Measurements from ENCODE around the gene BNIP5.

The BNIP5 gene

GRCh38 chr6:36350082-36350481 is 13.4 kb upstream of the BNIP5 start:
- TF ChIP-seq CTCF (IDR thresholded peaks at IDR 0.05; ENCODE audit: low read depth, low read length, missing control alignments): no peak
- DNase-seq (ENCODE audit: low read depth): no peak
- no peak overlapping the region for H3K4me3 ChIP-seq (ENCODE audit: low read depth, low read length)

DNA sequence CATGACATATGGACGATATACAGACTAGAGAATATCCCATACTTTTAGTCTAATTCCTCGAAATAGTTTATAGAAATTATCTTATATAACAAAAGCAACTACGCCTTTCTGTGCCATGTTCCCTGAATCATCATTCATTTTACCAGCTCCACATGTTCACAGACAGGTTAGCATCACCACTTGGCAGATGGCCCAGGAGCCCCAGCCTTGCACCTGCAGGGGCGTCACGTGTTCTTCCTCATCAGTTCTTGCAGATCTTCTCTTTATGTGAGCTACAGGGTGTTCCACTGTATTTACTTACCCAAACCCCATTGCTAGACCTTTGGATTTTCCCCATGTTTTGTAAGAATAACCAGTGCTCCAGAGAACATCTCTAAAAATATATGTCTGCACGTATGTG is 12.6 kb upstream of the BNIP5 start:
- no peak for DNase-seq (ENCODE audit: low read depth)
- H3K4me3 ChIP-seq (ENCODE audit: low read depth, low read length): no peak overlapping the region
- no peak for TF ChIP-seq CTCF (IDR thresholded peaks at IDR 0.05; ENCODE audit: low read depth, low read length, missing control alignments)

DNA sequence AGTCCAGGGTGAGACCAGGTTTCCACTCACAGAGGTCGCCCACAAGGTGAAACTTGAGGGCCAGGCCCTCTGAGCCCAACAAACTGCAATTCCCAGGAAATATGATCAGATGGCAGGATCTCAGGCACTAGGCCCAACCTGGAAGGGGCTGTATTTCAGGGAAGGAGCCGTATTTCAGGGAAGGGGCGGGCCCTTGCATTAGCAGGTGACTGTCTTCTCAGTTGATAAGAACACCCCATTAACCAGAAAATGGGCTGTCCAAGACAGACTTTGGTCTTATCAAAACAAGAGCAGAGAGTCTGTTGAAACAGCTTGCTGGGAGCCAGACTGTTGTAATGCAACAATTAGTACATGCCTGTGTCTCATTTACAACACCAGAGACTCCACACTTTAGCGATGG is 10.9 kb upstream of the BNIP5 start:
- DNase-seq (ENCODE audit: low read depth): no peak
- no peak for TF ChIP-seq CTCF (IDR thresholded peaks at IDR 0.05; ENCODE audit: low read depth, low read length, missing control alignments)
- H3K4me3 ChIP-seq (ENCODE audit: low read depth, low read length): no peak overlapping the region

- TF ChIP-seq CTCF (IDR thresholded peaks at IDR 0.05; ENCODE audit: low read depth, low read length, missing control alignments): no peak
These were observed 10.0 kb upstream of the BNIP5 start for GRCh38 chr6:36346486-36347273.

DNA sequence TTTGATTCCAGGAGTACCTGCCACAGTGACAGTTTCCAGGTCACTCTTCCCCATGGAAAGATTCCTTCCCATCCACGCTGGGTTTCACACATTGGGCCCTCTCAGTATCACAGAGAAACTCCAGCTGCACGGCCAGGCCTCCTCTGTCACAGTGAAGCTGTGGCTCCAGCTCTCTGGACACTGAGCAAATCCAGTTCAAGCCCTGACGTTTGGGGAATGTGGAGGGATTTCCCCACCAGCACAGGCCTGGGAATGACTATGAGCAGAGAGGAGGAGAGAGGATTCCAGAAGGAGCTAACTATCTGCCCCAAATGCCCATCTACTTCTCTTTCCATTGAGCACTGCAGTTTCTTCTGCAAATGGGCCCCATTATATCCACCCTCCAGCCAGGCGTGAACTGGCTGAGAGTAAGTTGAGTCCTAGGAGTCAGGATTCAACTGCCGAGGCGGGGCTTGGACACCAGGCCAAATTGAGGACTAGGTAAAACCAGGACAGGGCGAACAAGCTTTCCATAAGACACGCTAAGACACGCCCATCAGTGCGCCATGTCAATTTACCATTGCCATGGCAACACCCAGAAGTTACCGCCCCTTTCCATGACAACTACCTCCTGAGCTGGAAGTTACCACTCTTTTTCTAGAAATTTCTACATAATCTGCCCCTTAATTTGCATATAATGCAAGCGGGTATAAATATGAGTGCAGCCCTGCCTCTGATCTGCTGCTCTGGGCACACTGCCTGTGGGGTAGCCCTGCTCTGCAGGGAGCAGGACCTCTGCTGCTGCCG is 9.2 kb upstream of the BNIP5 start:
- no peak overlapping the region for H3K4me3 ChIP-seq (ENCODE audit: low read depth, low read length)
- TF ChIP-seq CTCF (IDR thresholded peaks at IDR 0.05; ENCODE audit: low read depth, low read length, missing control alignments): no peak
- DNase-seq (ENCODE audit: low read depth): no peak

More at GRCh38 chr6:36346486-36347273, 10.0 kb upstream of the BNIP5 start:
- no peak overlapping the region for H3K4me3 ChIP-seq (ENCODE audit: low read depth, low read length)
- no peak for DNase-seq (ENCODE audit: low read depth)

- TF ChIP-seq CTCF (IDR thresholded peaks at IDR 0.05; ENCODE audit: low read depth, low read length, missing control alignments): no peak
- no peak overlapping the region for H3K4me3 ChIP-seq (ENCODE audit: low read depth, low read length)
- no peak for DNase-seq (ENCODE audit: low read depth)
These were observed 6.5 kb upstream of the BNIP5 start for GRCh38 chr6:36343109-36343680.
